WI38 (cell line): ENCODE measurements around the gene ZKSCAN2.

ENCODE experiments used
- H3K4me3 ChIP-seq: 2 replicates; pipeline ENCODE4 v1.5.1; 2011; ENCODE audit warnings: low read depth, mild to moderate bottlenecking, control low read depth, low read length
- TF ChIP-seq, protein P1 (sequence below): IDR thresholded peaks from 2 replicates; pipeline ENCODE4 v1.5.1; 2012; ENCODE audit warnings: low read depth, mild to moderate bottlenecking, control low read depth, low read length

Gene ZKSCAN2

DNA sequence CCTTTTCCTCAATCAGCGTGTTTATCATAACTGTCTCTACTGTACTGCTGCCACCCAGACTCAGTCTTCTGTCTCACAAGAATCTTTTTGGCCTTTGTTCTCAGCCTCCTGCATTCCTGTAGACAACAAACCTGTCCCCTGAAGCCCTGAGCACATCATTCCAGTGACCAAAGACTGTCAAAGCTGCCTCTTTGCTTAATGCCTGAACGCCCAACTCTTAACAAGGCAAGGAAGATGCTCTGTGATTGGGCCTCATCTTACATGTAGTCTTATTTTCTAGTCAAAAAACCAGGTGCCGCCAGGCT, 70.2 kb downstream of the ZKSCAN2 start:
- H3K4me3 ChIP-seq, result no peak overlapping the region
- TF ChIP-seq, protein P1, sequence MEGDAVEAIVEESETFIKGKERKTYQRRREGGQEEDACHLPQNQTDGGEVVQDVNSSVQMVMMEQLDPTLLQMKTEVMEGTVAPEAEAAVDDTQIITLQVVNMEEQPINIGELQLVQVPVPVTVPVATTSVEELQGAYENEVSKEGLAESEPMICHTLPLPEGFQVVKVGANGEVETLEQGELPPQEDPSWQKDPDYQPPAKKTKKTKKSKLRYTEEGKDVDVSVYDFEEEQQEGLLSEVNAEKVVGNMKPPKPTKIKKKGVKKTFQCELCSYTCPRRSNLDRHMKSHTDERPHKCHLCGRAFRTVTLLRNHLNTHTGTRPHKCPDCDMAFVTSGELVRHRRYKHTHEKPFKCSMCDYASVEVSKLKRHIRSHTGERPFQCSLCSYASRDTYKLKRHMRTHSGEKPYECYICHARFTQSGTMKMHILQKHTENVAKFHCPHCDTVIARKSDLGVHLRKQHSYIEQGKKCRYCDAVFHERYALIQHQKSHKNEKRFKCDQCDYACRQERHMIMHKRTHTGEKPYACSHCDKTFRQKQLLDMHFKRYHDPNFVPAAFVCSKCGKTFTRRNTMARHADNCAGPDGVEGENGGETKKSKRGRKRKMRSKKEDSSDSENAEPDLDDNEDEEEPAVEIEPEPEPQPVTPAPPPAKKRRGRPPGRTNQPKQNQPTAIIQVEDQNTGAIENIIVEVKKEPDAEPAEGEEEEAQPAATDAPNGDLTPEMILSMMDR, result no peak
